ENCODE results near the gene RGS3. TPM values are rescaled to one million over a fixed set of nuclear protein-coding genes. Genes with fewer than 3 reads are reported as not detected.
A peak's percentile ranks its signal among the peaks of the same experiment; 100 is the strongest.

RGS3 gene
- polyA plus RNA-seq, 1 donor = 44.8 TPM

DNA sequence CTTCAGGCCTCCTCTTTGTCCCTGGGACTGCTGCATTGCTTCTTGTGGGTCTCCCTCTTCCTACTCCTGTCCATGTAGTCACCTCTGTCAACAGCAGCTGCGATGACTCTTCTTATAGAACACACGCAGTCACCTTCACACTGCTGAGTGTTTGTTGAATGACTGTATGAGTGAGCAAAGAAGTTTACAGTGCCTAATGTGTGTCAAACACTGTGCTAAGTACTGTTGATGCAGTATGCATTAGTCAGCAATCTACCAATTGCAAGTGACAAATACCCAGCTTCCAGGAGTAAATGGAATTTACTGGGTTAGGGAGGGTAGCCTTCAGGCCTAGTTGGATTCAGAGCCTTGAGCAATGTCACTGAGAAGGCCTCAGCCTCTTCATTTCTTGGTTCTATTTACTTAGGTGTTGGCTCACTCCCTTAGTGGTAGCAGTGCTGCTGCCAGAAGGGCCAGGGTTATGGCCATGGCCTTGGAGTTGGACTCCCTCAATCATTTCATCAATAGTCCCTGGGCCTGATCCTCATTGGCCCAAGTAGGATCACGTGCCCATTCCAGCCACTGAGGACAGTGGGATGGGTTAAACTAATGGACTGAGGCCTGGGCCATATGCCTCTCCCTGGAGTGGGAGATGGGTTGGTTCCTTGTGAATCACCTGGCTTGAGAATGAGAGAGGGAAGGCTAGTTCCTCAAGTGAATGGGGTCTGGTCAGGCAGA, 93.5 kb downstream of the RGS3 start:
- DNase-seq = no peak

DNA sequence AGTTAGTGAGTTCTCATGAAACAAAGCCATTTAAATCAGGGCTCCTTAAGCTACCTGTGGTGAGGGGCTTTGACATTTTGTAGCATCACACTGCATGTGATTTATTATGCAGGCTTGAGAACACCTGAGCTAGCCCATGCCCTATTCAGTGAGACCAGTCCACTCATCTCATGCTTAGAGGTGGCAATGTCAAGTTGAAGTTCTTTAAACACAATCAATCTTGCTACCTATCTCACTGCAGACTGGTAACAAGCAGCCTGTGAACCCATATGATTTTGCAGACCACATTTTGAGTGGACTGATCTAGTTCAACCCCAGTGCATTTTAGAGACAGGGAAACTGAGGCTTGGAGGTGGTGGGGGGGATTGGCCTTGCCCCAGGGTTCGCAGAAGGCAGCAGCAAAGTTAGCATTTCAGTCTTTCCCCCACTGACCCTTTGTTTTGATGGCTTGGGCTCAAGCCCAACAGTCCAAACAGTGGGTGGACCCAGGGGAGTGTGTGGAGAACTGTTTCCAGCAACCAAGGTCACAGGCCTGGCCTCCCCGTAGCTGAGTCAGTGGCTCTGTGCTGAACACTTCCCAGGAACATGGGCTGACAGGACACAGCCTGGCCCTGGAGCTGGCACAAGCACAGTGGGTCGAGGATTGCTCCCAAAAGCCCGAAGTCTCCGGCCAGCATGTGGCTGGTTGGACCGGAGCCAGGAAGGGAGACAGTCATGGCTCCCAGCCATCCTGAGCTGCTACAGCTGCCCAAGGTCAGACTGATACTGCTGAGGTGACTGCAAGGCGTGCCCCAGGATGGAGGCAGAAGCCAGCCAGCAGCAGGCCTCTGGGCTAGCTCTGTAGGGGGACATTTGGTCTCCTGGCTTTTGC, 95.3 kb downstream of the RGS3 start:
- no peak for DNase-seq

DNA sequence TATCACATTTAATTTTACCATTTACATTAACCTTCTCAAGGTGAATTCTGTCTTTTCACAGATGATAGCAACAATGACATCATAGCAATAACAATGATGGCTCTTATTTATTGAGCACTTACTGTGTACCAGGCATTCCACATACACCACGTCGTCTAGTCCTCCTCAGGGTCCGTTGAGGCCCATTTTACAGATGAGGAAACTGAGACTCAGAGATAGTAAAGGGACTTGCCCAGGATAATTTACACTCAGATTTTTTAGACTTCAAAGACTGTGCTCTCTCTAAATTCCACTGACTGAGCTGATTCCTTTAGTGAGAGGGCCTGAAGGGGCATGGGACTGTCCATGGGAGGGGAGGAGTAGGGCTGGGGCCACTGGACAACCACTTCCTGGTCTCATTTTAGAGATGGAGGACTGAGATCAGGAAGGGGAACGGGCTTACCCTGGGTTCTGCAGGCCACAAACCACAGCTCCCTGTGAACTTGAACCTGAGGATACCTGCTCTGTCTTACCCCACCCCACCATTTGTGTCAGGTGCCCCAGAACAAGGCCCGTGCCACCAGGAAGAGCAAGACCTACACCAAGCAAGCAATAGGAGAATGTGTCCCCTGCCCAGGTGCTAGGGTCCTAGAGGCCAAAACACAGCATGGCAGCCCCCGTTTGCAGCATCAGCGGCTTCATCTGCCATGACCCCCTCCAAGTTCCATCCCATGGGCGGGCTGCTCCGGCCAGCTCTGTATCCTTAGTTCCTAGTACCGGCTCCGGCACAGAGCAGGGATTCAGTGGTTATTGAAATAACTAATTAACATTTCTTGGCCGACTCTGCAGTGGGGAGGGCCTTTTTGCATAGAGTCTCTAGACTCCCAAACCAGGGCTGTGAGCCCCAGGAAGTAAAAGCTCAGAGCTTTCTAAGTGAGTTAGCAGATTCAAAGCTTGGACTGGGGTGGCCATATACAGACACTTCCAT, 96.6 kb downstream of the RGS3 start:
- DNase-seq = no peak

DNA sequence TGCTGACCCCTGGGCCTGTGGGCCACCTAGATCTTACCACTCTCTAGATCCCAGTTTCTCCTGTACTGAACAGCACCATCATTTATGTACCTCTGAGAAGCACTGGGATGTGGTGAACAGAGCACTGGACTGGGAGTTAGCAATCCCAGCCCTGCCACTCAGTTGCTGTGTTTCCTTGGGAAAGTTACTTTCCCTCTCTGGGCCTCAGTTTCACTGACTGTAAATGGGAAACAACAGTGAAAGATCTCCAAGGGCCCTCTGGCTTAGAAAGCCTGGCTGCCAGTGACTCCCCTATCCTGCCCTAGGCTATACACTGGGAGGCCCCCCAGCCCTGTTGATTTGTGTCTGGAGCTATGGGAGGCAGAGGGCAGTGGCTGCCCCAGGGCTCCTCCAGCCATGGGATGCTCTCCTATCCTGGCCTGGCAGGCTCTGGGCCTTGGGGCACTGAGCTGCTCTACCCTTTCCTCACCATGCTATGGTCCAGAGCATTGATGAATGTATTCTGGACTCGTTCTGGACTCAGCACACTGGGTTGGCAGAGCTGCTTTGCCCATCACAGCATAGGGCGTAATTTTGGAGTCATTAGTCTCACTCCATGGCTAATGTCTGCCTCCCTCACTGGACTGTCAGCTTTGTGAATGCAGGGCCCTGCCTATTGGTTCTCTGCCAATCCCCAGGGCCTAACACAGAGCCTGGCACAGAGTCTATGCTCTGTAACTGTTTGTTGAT, 99.3 kb downstream of the RGS3 start:
- no peak for DNase-seq

DNA sequence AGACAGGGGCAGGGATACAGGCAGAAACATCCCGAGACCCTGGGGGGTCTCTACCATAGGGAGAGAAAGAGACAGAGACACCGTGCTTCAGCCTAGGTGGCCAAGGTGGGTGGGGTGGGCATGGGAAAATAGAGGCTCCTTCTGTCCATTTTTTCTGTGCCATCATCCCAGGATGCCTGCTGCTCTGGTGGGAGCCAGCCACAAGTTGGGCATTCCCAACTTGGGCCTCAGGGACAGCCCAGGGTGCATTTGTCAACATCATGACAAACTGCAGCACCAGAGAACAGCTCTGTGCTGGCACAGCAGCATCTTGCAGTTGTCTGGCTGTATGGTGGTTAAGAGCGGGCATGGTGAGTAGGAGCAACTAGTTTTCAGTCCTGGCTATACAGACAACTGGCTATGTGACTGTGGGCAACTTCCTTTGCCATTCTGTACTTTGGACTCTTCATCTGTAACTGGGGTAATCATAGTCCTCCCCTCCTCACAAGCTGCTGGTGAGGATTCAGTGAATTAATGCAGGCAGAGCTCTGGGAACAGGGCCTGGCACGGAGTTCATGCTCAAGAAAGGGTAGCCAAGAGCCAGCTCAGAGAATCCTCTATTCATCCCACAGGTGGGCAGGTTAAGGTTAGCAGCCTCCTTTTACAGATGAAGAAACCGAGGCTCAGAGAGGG, 100.4 kb downstream of the RGS3 start:
- DNase-seq = no peak

DNA sequence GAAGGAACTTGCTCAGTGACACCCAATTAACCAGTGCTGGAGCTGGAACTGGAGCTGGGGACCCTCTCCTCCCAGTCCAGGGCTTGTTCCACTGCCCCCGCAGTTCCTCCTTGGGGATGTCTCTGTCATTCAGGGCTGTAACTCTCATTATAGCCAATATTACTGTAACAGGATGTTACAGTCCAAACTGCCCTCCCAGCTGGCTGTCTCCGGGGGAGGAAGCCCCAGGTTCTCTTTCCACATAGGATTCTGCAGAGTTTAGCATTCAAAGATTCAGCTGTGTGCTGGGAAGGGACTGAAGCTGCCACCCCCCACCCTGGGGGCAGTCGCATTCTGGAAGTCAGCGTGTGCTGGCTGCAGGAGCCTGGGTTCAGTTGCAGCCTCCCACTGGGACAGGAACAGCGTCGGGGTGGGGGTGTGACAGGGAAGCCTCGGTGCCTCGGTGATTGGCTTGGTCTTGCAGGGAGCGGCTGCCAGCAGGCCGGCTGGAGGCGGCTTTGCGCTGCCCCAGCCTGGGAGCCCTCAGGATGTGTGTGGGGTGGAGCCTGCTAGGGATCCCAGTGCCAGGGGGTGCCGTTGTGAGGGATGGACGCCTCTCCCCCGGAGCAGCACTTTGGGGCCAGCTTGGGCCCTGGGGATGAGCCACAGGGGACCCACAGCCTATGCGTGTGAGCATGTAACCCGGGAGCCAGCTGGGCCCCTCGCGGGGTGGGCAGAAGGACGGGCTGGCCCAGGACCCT, 101.1 kb downstream of the RGS3 start:
- DNase-seq = peak; percentile 58

DNA sequence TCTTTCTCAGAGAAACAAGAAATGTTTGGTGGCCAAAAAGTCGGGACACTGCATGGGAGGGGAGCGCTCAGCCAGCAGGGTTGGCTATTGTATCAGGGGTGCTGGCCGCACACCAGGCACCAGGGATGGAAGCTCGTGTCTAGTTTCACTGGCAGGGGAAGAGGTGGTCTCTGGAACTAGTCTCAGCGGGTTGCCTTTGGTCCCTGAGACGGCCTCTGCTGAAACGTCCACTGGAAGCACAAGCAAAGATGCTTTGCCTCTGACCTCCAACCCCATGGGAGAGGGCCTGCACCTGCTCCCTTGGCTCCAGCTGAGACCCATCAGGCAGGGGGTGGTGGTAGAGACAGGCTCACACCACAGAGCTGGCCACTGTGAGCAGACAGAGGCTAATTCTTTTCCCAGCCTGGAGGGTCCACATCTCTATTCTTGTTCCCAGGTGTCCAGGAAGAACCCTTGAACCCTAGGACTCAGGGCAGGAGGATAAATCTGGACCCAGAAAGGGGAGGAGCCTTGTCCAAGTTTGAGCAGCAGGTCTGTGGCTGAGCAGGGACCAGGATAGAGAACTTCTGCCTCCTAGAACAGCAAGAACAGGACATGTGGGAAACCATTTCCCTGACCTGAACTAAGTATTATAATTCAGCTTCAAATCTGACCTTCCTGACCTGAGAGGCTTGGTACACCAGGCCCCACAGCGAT, 102.6 kb downstream of the RGS3 start:
- peak; percentile 32 for DNase-seq

DNA sequence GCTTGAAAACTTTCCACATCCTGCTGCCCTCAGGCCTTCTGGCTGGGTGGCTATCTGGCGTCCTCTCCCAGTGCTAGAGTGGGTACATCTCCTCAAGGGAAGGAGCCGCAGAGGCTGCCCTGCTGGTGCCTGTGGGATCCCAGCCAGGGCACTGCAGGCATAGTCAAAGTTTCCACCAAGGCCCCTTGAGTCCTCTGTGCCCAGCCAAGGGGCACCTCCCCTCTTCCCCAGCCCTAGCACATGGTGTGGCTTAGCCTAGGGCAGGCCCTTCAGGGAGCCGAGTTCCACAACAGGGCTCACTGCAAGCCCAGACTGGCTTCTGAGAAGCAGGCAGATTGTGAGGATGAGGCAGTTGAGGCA, 103.2 kb downstream of the RGS3 start:
- DNase-seq = no peak

DNA sequence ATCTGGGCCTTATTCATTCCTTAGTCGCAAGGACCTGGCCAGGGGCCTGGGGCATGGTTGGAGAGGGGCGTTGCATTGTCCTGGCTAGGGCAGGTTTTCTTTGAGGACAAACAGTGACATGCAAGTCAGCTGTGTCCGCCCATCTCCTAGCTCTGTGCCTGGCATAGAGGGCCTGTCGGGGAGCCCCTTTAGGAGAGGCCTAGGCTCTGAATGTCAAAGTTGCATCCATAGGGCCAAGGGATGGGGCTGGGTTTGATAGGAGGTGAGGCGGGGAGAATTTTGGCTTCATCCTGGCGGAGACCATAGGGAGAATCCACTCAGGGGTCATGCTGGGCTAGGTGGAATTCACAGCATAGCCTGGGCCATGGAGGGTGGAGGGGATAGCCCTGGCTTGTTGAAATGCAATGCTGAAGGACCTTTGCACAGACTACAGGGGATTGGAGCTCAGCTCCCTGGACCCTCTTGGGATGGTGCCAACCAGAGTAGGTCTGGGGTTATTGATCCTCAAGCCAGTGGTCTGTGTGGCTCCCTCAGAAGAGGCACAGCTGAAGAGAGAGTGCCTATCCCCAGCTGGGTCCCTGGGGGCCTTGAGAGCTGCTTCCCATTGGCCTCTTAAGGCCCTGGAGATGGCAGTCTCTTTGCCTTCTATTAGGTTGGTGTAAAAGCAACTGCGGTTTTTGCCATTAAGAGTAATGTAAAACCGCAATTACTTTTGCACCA, 104.0 kb downstream of the RGS3 start:
- DNase-seq = no peak

DNA sequence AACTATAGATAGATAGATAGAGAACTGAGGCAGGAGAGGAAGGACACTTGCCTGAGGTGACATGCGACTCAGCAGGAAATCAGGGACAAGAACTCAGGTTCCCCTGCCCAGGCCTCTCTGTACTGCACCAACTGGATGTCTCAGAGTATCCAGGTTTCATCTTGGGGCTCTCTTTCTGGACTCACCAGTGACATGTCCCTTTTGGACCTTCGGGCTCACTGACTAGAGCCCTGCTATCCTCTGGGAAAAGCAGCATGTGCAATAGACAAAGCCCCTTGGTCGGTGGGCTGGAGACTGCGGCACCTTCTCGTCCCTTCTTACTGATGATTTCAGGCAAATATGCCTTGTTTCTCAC, 104.5 kb downstream of the RGS3 start:
- DNase-seq = no peak

DNA sequence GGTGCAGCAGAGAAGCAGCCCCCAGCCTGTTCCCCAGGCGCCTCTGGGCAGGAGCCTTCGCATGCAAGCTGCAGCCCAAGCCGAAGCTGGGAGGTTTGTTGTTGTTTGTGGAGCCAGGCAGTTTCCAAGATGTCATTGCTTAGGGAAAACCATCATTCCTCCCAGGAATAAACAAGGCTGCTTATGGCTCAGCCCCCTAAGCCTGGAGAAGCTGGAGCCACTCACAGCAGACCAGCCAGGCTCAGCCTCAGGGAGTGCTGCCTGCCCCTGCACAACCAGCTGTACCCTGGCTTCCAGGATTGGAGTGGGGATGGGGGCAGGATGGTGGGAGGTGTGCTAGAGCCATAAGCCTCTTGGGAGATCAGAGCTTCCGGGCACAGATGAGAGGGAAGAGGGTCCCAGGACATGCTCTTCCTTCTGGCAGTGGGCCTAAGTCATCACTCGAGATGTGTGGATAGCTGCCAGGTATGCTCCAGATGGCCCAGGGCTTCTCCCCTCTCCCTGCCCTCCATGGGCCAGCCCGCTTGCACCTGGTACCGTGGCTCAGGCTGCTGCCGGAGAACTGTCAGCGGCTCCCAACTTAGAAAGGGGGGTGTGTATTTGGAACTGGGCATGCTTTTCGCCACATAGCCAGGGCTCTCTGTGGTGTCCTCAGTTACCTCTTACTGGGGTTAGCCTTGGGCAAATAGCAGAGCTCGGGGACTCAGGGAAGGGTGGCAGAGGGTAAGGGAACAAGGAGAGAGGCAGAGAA, 105.2 kb downstream of the RGS3 start:
- peak; percentile 34 for DNase-seq

DNA sequence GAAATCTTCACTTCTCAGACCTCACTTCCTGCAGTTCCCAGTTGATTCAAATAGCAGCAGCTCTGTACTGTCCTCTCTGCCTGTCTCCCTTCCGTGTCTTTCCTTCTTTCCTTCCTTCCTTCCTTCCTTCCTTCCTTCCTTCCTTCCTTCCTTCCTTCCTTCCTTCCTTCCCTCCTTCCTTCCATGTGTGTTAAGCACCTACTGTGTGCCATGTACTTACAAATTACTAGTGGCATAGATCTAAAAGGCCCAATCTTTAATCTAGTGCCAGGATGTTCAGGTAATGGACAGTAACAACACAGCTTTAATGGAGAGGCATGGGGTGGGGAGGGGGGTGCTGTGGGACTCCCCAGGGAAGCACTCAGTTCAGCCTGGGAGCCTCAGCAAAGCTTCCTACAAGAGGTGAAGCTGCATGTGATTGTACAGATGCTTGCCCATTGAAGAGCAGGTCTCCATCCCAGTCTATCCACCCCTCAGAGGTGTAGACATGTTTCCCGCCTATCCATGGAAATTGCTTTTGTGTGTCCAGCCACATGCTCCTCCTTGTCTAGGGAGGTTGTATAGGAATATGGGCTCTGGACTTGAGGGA, 106.0 kb downstream of the RGS3 start:
- DNase-seq = no peak

DNA sequence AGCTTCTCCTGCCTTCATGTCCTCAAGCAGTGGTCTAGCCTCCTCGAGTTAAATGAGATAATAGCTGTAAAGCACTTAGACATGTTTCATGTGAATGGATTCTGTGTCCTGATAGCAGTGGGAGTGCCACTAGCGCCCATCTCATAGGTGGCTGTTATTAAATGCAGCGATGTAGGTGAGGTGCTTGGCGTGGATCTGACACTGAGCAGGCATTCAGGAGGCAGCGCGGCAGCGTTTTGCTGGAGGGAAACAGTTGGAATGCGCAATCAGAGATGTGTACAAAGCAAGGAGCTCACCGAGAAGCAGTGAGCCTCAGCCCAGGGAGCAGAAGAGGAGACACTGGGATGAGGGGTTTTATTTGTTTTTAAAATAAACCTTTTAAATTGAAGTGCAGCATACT, 106.6 kb downstream of the RGS3 start:
- no peak for DNase-seq

DNA sequence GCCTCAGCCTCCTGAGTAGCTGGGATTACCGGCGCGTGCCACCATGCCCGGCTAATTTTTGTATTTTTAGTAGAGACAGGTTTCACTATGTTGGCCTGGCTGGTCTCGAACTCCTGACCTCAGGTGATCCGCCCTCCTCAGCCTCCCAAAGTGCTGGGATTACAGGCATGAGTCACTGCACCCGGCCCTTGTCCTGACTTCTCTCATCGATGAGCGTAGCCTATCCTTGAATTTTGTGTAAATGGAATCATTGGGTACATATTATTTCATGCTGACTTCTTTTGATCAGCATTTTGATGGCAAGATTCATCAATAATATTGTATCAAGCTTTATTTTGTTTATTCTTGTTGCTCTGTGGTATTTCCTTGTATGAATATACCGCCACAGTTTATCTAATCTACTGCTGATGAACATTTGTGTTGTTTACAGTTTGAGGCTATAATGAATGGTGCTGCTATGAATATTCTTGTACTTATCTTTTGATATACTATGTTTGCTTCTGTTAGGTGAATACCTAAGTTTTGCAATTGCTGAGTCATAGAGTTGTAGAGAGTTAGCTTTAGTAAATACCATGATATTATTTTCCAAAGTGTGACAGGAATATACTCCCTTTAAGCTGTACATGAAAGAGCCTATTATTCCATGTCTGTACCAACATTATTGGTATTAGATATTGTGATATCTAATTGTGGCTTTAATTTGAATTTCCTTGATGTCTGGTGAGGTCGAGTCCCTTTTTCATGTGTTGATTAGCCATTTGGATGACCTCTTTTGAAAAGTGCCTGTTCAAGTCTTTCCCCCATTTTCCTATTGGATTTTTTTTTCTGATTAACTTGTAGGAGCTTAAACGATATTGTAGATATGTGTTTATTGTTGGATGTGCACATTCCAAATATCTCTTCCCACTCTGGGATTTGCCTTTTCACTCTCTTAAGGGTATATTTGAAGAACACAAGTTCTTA, 107.5 kb downstream of the RGS3 start:
- DNase-seq = no peak

DNA sequence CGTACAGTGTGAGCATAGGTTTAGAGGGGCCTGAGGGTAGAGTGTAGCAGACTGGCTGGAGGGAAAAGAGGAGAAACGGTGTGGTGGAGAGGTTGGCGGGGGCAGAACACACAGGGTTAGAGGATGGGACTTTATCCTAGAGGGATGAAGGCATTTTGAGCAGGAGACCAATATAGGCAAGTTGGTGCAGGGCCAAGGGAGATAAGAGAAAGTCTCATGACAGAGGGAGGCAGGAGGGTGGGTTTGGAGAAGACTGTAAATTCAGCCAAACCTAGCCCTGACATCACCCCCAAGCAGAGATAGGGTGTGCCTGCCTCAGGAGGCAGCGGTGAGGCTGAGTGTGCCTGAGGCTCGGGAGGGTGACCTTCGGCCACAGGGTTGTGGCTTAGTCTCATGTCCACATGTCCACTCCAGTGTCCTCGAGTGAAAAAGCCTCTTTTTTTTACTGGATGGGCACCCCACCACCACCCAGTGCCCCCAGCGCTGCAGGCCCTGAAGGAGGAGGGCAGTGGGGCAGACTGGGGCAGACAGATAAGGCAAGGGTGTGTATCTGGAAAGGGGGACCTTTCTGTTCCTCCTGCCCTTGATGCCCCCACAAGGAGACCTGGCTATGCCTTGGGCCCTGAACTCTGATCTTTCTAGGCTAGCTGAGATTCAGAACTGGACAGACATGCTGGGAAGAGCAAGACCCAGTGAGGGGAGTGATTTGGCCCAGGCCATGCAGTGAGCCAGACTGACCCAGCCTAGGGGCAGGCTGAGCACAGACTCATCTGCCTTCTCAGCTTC, 108.7 kb downstream of the RGS3 start:
- DNase-seq = no peak

All from hindlimb muscle (tissue), 1 donor.